ENCODE results near the gene SOX1.
A peak's percentile ranks its signal among the peaks of the same experiment; 100 is the strongest.

SOX1 gene

DNA sequence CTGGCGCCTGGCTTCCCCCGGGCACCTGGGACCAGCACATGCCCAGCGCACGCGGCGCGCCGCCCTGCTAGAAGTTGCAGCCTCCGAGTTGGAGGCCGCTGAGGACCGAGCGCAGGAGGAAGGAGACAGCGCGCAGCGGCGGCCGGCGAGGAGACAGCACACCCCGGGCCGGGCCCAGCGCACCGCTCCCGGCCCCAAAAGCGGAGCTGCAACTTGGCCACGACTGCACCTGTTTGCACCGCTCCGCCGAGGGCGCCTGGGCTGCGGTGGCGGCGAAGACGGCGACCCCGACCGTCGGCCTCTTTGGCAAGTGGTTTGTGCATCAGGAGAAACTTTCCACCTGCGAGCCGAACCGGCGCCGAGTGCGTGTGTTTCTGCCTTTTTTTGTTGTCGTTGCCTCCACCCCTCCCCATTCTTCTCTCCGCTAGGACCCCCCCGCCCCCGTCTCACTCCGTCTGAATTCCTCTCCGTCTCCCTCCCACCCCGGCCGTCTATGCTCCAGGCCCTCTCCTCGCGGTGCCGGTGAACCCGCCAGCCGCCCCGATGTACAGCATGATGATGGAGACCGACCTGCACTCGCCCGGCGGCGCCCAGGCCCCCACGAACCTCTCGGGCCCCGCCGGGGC is at the start of gene SOX1:
Gene SOX1, plus strand, starts transcription at position 34 of the 626 bp plus-strand sequence. Its CDS starts 510 bp downstream, at position 544.
- DNase-seq (ENCODE audit: low read depth, low spot score) = peak; percentile 58

DNA sequence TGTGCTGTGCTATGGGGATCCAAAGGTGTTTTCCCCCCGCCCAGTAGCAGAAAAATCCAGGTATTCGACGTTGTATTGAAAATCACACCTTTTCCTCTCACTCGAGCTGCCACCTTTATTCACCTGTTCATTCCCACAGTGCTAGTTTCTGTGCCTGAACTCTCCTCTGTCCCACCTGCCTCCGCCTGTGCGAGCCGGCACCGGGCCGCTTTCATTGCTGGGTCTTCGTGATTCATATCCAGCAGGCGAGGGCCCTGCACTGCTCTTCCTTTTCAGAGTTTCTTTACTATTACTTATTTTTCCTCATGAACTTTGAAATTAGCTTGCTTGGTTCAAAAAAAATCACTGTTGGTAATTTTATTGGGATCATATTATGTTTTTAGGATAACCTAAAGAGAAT is 42.4 kb upstream of the SOX1 start:
- DNase-seq (ENCODE audit: low read depth, low spot score) = no peak

DNA sequence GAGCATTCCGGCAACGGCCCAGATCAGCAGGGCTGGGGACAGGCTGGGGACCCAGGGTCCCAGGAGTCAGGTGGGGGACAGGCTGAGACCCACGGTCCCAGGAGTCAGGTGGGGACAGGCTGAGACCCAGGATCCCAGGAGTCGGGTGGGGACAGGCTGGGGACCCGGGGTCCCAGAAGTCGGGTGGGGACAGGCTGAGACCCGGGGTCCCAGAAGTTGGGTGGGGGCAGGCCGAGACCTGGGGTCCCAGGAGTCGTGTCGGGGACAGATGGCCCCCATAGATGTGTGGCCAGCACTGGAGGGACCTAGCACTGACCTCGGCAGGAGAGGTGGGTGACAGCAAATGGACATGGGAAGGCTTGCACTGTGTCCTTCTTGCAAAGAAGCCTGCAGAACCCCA is 39.7 kb upstream of the SOX1 start:
- no peak for DNase-seq (ENCODE audit: low read depth, low spot score)

DNA sequence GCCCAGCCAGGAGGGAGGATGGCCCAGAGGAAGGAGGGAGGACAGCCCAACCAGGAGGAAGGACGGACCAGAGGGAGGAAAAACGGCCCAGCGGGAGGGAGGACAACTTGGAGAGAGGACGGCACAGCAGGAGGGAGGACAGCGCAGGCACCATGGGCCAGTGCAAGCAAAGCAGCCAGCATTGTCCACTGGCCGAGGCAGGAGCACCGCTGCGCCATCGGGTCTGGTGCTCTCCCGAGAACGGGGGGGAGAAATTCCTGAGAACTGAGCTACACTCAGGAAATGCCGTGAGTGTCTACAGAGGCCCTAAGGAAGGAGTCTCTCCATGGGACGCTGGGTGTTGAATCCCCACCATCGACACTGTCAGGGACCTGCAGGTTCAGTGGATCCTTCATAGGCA is 38.5 kb upstream of the SOX1 start:
- DNase-seq (ENCODE audit: low read depth, low spot score) = no peak

DNA sequence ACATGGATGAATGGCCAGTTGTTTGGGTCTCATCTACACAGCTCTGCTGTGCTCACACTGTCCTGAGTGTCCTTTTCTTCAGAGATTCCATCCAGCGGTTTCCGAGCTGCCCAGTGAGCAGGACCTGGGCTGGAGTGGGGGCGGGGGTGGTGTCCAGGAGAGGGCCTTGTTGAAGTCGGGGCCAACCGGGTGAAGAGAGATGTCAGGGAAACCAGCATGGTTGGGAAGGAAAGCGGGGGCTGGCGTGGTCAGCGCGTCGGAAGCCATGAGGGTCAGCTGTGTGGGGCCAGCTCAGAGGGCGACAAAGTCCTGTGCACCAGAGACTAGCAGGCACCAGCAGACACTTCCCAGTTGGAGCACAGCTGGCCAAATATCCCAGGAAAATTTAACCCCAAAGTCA is 37.8 kb upstream of the SOX1 start:
- no peak for DNase-seq (ENCODE audit: low read depth, low spot score)

DNA sequence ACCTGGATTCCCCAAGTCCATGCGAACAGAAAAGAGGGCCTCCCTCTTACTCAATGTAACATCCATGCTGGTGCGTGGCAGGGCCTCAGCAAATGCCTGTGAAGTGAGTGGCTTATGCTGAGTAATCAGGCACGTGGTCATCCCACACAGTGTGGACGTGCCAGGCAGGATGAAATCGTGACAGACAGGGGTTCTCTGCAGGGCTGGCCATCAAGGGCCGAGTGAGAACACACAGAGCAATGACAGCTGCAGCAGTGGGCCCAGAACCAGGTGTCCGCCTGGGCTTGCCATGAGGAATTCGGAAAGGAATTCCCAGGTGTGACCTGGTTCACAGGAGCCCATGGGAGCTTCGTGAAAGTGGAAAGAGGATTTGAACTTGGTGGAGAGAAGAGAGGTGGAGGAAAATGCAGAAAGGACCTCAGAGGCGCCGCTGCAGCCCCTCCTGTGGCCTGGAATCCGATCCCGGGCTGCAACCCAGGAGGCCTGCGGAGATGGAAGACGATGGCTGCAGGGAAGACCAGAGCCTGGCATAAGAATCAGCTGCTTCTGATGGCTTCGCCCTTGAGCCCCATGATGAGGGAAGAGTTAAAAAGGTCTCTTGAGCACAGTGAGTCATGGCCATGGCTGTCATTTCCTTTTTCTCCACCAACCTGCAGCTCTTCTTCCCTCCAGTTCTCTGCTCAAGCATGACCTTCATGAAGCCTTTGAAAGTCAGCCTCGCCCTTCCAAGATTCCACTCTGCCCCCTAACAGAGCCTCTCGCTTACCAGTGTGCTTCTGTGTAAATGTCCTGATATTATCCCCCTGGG is 34.6 kb upstream of the SOX1 start:
- no peak for DNase-seq (ENCODE audit: low read depth, low spot score)

DNA sequence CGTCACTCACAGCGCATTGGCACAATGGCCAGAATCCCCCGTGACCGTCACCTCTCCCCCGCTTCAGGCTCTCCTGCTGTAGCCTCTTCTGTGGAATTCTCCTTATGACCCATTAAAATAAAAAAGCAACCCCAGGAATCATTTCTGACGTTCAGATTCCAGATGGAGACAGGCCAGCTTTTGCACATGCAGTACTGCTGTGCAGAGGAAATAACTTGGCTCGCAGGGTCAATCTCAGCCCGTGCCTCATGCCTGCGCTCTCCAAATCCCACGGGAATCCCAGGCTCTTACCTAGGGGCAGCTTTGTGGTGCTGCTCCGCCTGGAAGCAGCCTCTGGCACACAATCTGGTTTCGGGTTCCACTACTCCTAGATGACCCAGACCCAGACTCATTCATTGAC is 32.7 kb upstream of the SOX1 start:
- DNase-seq (ENCODE audit: low read depth, low spot score) = no peak

DNA sequence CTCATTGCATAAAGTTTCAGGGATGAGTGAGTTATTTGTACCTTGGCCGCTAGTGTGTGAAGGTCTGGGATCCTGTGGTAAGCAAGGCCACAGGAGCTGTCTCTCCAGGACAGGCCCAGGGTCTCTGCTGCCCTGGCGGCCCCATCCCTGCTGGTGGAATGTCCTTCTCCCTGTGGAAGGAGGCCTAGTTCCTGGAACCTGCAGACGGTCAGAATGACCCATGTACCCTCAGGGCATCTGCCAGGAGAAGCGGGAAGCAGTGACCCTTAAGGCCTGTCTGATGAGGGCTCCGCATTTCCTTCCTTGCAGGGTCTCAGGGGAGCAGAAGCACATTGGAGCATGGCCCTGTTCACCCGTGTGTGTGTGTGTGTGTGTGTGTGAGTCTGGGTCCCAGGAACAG is 32.1 kb upstream of the SOX1 start:
- no peak for DNase-seq (ENCODE audit: low read depth, low spot score)

DNA sequence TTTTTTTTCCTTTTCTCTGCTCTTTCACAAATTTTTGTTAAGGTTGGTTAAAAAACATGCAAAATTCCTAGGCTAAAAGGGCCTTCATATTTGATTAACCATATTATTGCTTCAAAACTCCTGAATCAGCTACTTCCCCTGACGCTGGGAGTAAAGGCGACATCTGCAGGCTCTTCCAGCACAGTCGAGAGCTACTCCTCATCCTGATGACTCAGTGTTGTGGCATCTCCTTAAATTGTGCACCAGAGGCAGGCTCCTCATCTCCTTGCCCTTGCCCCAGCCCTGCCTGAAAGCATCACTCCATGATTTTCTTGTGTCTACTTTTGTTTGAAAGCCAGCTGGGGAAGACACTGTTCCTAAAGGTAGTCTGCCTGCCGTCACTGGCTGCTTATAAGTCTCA is 24.5 kb upstream of the SOX1 start:
- DNase-seq (ENCODE audit: low read depth, low spot score) = no peak

DNA sequence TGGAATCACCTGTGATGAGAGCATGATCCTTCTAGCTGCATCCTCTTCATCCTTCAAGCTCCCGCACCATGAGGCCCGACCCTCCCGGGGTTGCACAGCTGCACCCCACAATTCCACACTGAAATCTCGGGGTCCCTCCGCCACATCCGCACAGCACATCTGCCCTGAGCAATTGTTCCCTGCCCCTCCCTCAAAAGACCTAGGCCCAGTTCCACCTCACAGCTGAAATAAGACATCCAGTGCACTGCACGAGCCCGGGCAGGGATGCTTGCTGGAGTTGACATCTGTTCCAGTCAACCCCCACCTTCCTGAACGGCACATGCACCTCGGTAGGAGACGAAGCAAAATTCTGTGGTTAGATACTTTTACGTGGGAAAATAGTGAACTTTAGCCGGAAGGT is 14.7 kb upstream of the SOX1 start:
- DNase-seq (ENCODE audit: low read depth, low spot score) = no peak

DNA sequence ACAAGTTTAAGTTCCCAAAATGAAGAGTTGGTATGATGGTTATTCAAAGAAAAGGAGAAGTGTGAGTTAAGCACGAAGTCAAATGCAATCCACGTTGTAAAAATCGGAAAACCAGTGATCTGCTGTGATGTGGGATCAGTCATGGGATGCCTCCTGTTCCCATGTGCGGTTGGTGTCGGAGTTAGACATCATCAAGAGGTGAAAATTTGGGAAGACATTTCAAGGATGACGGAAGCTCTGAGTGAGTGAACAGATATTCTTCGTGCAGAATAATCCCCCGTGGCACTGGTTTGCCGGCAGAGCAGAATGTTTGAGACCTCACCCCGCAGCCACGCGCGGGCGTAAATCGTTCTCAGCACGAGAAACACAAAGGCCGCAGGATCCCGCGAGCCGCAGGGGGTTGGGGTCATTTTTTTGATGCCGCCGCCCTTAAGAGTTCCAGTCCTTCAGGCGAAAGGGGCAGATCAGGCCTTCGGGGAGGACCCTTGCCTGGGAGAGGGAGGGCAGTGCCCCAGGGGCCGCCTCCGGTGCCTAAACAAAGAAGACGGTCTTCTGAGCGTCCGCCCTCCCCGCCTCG is 13.7 kb upstream of the SOX1 start:
- DNase-seq (ENCODE audit: low read depth, low spot score) = peak; percentile 69

DNA sequence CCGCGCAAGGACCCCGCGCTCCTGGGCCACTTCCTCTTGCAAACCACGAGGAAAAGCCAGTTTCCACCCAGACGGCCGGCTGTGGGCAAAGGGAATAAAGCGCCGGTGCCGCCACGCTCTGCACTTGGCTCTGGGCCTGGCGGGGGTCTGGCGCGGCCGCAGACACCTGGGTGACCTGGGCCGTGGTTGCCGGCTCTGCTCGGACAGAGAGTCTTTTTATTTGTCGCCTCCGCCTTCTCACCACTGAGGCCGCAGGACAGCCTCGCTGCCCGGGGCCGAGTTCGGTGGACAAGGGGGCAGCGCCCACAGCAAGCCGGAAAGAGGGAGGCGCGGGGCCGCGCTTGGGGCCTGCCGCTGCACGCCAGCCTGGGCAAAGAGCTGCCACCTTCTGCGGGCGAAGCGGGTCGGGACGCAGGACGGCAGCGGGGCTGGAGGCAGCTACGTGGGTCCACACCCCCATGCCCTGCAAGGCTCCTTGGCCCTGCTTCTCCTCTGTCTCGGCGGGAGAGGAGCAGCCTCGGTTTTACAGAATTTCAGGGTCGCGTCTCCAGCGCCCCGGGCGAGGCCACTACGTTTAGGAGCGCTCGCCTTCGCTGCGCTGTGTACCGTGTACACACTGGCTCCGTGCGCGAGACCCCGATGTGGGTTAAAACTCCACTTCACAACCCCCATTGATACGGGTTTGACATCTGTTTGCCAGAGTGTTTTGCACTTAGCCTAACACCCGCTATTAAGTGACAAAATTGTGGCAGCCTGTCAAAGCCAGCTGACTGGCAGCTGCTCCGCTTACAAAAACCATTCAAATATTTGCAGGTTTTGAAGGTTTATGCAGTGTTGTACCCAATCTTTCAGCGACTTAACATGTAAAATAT is 13.0 kb upstream of the SOX1 start:
- DNase-seq (ENCODE audit: low read depth, low spot score) = peak; percentile 45

DNA sequence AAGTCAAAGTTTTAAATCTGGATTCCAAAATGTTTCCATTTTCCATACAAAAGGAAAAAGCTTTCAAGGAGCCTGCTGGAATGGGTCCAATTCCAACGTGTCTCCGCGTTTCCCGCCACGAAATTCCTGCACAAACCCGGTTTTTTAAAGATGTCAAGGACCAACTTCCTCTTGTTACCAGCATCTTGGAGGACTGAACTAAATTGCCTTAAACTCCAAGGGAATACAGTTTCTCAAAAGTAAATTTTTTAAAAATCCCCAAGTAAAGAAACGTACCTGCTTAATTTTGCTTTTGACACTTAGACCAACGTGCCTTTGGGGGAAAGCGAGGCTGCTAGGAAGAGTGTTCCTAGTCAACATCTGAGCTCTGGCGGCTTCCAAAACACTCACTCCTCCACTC is 12.3 kb upstream of the SOX1 start:
- DNase-seq (ENCODE audit: low read depth, low spot score) = no peak

DNA sequence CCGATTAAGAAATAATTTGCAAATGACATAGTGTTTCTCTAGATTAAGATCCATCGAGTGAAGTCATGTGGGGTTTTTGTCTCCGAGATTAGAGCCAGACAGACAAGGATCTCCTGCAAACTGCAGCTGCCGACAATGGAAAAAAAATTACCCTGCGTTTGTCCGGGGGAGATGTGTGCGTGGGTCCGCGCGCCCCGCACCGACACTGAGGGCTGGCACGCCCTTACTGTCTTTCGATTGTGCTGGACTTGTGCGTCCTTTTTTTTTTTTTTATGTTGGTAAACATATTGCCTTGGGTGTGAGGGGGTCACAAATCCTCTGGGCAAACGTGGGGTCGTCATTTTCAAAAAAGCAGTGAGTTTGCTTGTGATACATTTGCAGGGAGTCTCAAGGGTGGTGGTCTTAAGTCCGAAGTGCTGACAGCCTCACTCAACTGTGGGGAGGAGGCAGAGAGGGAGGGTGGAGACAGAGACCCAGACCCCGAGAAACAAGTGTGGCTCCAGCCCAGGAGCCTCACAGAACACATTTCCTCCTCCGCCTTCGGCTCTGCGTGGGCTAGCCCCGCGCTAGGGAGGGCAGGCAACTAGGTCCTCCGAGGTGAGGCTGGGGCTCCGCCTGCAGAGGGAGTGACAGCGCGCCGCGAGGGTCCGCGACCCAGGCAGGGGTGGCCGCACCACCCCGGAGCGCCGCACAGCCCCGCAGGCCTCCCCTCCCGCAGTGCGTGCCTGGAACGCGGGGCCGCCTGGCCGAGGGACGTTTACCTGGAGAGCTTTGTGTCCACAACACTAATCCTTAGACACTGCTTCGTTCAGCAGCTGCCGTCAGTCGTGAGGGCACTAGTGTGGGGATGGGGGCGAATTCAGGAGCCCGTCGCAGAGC is 11.7 kb upstream of the SOX1 start:
- no peak for DNase-seq (ENCODE audit: low read depth, low spot score)

DNA sequence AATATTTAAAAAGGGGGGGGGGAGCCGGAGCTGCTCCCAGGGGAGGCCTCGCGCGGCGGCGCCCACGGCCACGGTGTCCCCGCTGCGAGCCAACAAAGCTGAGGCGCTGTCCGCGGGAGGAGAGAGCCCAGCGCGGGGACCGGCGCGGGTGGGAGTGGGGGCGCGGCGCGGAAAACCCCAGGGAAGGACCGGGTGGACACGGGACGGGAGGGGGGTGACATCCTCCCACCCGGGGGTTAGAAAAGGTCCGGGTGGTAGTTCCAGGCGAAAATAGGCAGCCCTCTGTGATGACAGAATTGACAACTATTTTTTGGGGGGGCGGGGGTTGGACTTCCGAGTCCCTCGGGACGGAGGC is 11.1 kb upstream of the SOX1 start:
- no peak for DNase-seq (ENCODE audit: low read depth, low spot score)

DNA sequence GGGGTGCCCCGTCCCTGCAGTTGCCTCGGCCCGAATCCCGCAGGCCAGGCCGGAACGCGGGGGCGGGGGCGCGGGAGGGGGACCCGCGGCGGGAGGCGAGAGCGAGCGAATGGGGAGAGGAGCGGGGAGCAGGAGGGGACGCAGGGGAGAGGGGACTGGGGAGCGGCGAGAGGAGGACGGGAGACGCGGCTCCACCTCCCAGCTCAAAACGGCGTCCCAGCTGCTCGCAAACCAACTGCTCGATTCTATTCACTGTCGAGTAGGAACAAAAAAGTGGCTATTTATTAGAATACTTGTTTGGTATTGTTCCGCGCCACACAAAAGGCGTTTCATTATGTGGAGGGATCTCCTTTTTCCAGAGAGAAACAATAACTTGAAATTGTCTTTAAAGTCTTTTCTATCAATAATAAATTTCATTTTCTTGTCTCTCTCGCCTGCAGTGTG is 10.6 kb upstream of the SOX1 start:
- DNase-seq (ENCODE audit: low read depth, low spot score) = no peak

DNA sequence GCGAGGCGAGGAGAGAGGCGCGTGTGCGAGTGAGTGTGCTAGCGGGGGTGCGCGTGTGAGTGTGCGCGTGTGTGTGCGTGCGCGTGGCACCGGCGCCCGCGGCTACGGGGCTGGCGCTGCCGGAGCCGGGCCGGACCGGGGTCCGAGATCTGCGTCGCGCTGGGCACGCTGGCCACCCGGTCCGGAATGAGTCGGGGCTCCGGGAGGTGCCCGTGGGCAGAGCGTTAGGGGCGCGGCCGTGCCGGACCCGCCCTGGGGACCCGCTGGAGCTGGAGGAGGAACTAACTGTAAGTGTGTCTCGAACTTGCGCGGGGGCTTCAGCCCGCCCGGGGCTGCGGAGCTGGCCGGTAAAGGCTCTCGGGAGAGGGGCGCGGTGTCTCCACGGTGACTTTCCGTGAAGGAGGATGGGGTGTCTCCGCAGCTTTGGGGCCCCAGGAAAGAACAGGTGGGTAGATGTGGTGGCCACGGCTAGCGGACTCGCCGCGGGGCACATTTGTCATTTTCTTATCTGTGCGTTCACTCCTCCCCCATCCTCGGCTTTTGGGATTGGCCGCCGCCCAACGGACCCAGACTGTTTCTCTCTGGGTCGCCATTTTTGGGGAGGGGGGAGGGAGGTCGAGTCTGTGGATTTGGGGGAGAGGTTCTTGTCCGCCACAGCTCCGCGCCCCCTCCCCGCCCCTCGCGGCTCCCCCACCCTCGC is 10.1 kb upstream of the SOX1 start:
- DNase-seq (ENCODE audit: low read depth, low spot score) = no peak

DNA sequence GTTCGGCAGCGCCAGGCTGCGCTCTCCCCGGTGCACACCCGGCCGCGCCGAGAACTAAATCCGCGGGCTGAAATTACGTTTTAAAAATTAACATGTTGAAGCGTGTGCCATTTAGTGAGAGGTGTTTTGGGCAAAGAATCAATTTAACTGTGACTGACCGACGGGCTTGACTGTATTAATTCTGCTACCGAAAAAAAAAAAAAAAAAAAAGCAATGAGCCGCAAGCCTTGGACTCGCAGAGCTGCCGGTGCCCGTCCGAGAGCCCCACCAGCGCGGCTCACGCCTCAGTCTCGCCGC is 9.6 kb upstream of the SOX1 start:
- no peak for DNase-seq (ENCODE audit: low read depth, low spot score)

DNA sequence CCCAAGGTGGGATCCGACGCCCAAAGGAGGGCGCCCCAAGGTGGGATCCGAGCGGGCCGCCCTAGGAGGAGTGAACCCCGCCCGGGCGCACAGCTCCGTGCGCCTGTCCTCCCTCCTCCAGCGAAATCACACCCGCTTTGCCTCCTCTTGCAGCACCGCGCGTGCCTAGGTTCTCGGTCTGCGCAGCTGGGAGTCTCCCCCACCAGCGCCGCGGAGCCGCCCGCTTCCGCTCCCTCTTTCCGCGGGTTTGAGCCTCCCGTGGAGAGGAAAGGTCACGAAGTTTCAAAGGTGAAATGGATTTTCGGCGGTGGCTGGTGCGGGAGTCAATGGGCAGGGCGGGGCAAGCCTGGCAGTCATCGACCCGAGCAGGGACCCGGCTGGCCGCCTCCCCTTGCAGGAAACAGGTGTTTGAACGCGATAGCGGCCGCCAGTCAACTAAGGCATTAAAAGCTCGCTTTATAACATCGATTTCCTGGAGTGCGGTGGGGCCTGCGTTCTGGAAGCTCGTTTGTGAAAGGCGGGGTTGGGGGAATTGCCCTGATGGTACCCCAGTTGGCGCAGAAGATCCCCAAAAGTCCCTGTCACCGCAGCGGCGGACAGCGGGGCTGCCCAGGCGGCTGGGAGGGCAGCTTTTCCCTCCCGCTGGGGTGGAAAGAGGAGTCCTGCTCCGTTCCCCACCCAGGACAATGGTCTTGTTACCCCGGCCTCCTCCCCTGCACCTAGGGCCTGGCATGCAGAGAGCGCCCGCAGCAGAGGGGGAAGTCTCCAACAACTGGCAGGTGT is 9.0 kb upstream of the SOX1 start:
- DNase-seq (ENCODE audit: low read depth, low spot score) = no peak

DNA sequence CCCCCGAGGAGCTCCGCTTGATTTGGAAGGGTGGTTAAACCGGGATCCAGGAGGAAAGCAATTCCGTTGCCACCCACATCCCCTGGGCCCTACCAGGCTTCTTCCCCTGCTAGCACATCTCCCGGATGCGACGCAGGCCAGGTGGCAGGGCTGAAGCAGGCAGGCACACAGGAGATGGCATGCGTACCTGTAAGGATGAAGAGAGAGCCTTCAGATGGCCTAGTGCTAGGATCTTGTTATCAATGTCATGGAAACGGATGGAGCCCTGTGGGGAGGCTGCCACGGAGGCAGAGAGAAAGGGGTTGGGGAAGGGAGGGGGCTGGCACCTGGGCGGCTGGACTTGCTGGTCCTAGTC is 8.5 kb upstream of the SOX1 start:
- DNase-seq (ENCODE audit: low read depth, low spot score) = no peak

Data from ELF-1 (cell line).